Measurements from ENCODE around the gene TSPEAR.

The TSPEAR gene

DNA sequence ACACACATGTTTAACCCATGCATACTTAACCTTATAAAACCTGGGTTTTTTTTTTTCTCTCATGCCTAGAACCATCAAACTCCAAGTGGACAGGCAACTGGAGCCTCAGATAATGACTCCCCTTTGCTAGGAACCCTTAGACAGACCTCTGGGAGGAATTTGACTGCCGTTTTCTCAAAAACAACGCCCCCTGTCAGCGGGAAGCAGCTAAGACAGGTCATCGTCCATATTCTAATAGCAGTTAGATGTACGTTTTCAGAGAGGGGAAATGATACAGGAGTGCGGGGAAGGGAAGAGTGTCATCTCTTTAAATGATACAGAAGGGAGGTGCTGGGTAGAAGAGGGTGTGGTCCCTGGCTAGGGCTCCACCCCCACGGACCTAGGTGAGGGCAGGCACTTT is 221.4 kb downstream of the TSPEAR start:
- TF ChIP-seq, protein P1, sequence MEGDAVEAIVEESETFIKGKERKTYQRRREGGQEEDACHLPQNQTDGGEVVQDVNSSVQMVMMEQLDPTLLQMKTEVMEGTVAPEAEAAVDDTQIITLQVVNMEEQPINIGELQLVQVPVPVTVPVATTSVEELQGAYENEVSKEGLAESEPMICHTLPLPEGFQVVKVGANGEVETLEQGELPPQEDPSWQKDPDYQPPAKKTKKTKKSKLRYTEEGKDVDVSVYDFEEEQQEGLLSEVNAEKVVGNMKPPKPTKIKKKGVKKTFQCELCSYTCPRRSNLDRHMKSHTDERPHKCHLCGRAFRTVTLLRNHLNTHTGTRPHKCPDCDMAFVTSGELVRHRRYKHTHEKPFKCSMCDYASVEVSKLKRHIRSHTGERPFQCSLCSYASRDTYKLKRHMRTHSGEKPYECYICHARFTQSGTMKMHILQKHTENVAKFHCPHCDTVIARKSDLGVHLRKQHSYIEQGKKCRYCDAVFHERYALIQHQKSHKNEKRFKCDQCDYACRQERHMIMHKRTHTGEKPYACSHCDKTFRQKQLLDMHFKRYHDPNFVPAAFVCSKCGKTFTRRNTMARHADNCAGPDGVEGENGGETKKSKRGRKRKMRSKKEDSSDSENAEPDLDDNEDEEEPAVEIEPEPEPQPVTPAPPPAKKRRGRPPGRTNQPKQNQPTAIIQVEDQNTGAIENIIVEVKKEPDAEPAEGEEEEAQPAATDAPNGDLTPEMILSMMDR (IDR thresholded peaks at IDR 0.05): peak; percentile 29
- no peak for TF ChIP-seq ZFX (IDR thresholded peaks at IDR 0.05; ENCODE audit: borderline replicate concordance)
- no peak overlapping the region for H3K27ac ChIP-seq

DNA sequence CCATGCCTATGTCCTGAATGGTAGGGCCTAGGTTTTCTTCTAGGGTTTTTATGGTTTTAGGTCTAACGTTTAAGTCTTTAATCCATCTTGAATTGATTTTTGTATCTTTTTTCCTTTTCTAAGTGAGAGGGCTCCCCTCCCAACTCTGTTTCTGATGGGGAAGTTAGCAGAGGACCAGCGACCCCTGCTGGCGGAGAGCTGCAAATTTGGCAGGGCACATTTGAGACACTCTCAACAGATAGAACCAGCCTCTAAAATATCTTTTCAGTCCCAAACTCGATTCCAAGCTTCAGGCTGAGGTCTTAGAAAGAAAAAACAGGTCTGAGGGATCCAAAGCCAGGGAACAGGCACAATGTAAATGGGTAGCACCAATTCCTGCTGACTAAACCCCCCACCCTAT is 223.5 kb downstream of the TSPEAR start:
- no peak for TF ChIP-seq ZFX (IDR thresholded peaks at IDR 0.05; ENCODE audit: borderline replicate concordance)
- TF ChIP-seq, protein P1 (IDR thresholded peaks at IDR 0.05): peak; percentile 79
- H3K27ac ChIP-seq: no peak overlapping the region

DNA sequence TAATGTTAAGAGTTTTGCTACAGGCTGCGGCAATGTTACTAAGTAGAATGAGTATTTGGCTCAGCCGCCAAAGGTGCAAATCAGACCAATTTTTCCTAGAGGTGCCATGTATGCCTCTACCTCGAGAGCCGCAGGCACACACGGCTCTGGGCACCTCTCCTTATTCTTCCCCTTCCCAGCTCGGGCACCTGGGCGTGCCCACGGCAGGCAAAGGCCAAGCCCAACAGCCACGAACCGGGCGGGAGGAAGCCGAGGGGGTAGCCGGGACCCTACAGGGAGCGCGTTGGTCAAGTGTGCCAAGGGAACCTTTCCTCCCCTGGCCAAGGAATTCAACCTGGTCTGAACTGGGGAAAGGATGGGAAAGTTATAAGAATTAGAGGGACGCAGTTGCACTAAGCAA is 225.1 kb downstream of the TSPEAR start:
- H3K27ac ChIP-seq: no peak overlapping the region
- TF ChIP-seq ZFX (IDR thresholded peaks at IDR 0.05; ENCODE audit: borderline replicate concordance): no peak
- TF ChIP-seq, protein P1 (IDR thresholded peaks at IDR 0.05): no peak

DNA sequence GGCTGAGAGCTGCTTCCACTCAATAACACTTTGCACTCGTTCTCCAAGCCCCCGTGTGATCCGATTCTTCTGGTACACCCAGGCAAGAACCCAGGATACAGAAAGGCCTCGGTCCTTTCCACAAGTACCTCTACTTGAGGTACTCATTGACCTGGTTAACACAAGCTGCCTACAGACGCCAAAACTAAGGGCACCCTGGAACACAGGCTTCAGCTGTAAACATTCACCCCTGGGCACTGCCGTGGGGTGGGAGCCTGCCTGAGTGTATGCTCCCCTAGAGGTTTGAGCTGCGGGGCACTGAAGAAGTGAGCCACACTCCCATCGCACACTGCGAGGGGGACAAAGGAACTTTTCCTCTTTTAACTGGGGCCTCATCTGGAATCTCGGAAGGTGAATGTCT is 225.6 kb downstream of the TSPEAR start:
- no peak overlapping the region for H3K27ac ChIP-seq
- TF ChIP-seq, protein P1 (IDR thresholded peaks at IDR 0.05): no peak
- no peak for TF ChIP-seq ZFX (IDR thresholded peaks at IDR 0.05; ENCODE audit: borderline replicate concordance)

DNA sequence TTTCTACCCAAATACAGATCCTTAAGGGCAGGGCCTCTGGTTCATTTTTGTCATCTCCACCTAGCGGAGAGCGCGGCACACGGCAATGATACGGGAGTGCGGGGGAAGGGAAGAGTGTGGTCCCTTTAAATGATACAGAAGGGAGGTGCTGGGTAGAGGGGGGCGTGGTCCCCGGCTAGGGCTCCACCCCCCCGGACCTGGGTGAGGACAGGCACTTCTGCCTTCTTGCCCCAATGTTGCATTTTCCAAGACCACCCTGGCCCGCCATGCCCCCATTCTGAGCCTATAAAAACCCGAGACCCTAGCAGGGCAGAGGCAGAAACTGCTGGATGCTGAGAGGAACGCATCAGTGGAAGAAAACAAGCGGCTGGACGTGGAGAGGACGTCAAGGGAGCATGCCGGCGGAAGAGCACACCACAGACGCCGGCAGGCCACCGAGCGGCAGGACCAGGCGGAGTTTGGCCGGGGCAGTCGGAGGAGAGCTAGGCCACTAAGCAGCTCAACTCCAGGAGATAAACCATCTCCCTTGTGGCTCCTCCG is 226.0 kb downstream of the TSPEAR start:
- TF ChIP-seq ZFX (IDR thresholded peaks at IDR 0.05; ENCODE audit: borderline replicate concordance): no peak
- TF ChIP-seq, protein P1 (IDR thresholded peaks at IDR 0.05): peak; percentile 54

DNA sequence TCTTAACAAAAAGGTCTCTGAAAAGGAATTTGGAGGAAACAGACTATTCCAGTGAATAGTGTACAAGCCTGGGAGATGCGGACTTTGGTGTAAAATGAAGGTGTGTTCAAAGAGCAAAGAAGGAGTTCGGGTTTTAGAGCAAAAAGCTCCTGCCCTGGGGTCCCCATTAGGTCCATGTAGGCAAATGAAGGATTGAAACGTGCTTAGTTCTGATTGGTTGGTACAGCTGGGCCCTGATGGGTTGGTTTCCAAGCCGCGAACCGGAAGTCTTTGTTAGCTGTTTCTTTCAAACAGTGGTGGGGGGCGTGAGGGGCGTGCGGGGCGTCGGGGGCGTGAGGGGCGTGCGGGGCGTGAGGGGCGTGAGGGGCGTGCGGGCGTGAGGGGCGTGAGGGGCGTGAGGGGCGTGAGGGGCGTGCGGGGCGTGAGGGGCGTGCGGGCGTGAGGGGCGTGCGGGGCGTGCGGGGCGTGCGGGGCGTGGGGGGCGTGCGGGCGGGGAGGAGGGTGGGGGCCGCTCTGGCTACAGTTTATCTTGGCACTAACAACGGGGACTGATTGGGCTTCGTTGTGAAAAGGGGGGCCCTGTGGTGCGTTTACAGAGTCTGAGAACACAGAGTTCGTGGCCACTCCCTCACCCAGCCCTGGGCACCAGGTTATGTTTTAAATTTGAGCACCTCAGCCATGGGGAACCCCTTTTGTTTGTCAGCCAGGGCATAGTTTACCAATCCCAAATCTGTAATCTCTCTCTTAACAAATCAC is 226.7 kb downstream of the TSPEAR start:
- H3K27ac ChIP-seq: no peak overlapping the region
- TF ChIP-seq, protein P1 (IDR thresholded peaks at IDR 0.05): no peak
- no peak for TF ChIP-seq ZFX (IDR thresholded peaks at IDR 0.05; ENCODE audit: borderline replicate concordance)

More for the DNA sequence above, 226.0 kb downstream of the TSPEAR start:
- H3K27ac ChIP-seq: no peak overlapping the region

Measured in 22Rv1 (cell line).